C4-2B (cell line): ENCODE results near the gene PDE8B.

Source experiments
- ZFX ChIP-seq: fragments of 450-650 bp; IDR thresholded peaks from 2 replicates; pipeline ENCODE4 v1.6.1; 2017
- TF ChIP-seq, protein P1 (sequence below): fragments of 450-650 bp; conservative IDR thresholded peaks from 2 replicates; pipeline ENCODE4 v1.5.1; 2017; ENCODE audit warnings: mild to moderate bottlenecking

DNA sequence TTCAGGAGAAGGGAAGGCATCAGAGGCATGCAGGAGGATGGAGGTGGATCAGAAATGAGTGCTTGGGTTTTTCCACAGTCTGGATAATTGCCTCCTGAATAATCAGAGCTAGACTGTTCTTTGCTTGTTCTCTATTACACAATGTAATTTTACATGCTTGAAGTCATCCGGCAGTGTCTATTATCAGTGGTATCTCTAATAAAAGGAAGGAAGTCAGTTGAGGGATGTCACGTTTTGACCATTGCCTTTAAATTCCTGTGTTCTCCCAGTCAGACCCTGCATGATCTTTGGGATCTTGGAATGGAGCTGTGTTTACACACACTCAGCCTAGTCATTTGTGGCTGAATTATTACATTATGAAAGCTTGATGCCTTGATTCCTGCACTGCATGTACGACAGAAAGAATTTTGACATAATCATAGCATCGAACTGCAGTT lies 91.0 kb downstream of the PDE8B start:
- TF ChIP-seq, protein P1, sequence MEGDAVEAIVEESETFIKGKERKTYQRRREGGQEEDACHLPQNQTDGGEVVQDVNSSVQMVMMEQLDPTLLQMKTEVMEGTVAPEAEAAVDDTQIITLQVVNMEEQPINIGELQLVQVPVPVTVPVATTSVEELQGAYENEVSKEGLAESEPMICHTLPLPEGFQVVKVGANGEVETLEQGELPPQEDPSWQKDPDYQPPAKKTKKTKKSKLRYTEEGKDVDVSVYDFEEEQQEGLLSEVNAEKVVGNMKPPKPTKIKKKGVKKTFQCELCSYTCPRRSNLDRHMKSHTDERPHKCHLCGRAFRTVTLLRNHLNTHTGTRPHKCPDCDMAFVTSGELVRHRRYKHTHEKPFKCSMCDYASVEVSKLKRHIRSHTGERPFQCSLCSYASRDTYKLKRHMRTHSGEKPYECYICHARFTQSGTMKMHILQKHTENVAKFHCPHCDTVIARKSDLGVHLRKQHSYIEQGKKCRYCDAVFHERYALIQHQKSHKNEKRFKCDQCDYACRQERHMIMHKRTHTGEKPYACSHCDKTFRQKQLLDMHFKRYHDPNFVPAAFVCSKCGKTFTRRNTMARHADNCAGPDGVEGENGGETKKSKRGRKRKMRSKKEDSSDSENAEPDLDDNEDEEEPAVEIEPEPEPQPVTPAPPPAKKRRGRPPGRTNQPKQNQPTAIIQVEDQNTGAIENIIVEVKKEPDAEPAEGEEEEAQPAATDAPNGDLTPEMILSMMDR = no peak
- no peak for TF ChIP-seq ZFX
